Astrocyte of the spinal cord (primary cell): ENCODE results near the gene HOOK1.
"Not testable (repeated sequence)": the region's sequence is repeated elsewhere in the genome, so short reads cannot be mapped to it uniquely, and the experiment has no call there.

Source experiments
- DNase-seq: peaks from one replicate; pipeline ENCODE4 v3.0.0; 2011; ENCODE audit warnings: low read depth, low spot score
- H3K4me3 ChIP-seq: 2 replicates; pipeline ENCODE4 v1.5.1; 2011; ENCODE audit warnings: low read depth, mild to moderate bottlenecking, low read length, moderate library complexity
- CTCF ChIP-seq: IDR thresholded peaks from 2 replicates; pipeline ENCODE4 v1.5.1; 2012; ENCODE audit warnings: low read depth, mild to moderate bottlenecking, low read length, inconsistent platforms
- in situ Hi-C: cut with HindIII; loops from 2 replicates; pipeline ENCODE4 v1.10.0; 2017; ENCODE audit warnings: low sequenced_read_pairs

The HOOK1 gene

GRCh38 chr1:59833991-59834390 lies 19.2 kb downstream of the HOOK1 start:
- TF ChIP-seq CTCF = no peak
- DNase-seq = no peak
- in situ Hi-C loops = no loop called here
- H3K4me3 ChIP-seq = no peak overlapping the region

- DNase-seq, H3K4me3 ChIP-seq, in situ Hi-C loops: not testable (repeated sequence)
Observed at GRCh38 chr1:59837857-59838256, 23.1 kb downstream of the HOOK1 start.

GRCh38 chr1:59845091-59845490 lies 30.3 kb downstream of the HOOK1 start:
- H3K4me3 ChIP-seq = no peak overlapping the region
- DNase-seq = no peak
- in situ Hi-C loops = no loop called here
- no peak for TF ChIP-seq CTCF

- in situ Hi-C loops = no loop called here
Observed at GRCh38 chr1:59846209-59846894, 31.6 kb downstream of the HOOK1 start.

GRCh38 chr1:59846895-59847282 lies 32.1 kb downstream of the HOOK1 start:
- DNase-seq = no peak
- in situ Hi-C loops = no loop called here
- H3K4me3 ChIP-seq = no peak overlapping the region
- no peak for TF ChIP-seq CTCF

More at GRCh38 chr1:59846209-59846894, 31.6 kb downstream of the HOOK1 start:
- no peak overlapping the region for H3K4me3 ChIP-seq
- no peak for DNase-seq
- TF ChIP-seq CTCF = no peak

- no peak for DNase-seq
- in situ Hi-C loops = no loop called here
- H3K4me3 ChIP-seq = no peak overlapping the region
- TF ChIP-seq CTCF = no peak
Observed at GRCh38 chr1:59852117-59852516, 37.4 kb downstream of the HOOK1 start.

GRCh38 chr1:59855297-59855696 lies 40.5 kb downstream of the HOOK1 start:
- DNase-seq, H3K4me3 ChIP-seq, in situ Hi-C loops: not testable (repeated sequence)

GRCh38 chr1:59856725-59857338 lies 42.1 kb downstream of the HOOK1 start:
- in situ Hi-C loops = no loop called here
- H3K4me3 ChIP-seq = no peak overlapping the region
- no peak for DNase-seq
- no peak for TF ChIP-seq CTCF
